ENCODE measurements around the gene NAT14.

NAT14 gene

DNA sequence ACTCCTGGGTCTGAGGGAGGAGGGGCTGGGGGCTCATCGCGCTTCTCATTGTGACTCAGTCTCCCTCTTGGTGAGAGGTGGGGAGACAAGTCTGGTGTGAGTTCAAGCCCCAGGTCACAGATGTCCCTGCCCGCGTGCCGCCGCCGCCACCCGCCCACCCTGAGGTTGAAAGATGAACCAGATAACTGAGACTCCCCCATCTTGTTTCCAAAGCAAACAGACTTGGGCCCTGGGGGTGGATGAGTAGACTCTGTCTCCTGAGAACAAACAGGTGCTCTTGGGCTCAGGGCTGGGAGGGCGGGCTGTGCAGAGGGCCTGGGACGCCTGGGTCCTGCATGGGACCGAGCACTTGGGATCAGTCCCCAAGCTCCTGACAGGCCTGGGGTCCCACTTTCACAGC, 51.4 kb downstream of the NAT14 start:
- DNase-seq (ENCODE audit: low spot score), result no peak

Measured in HuH-7 (cell line).